K562 (cell line): ENCODE results near the gene ZNF37A. TPM values are rescaled to one million over a fixed set of nuclear protein-coding genes. Genes with fewer than 3 reads are reported as not detected.

Experiments used
- ATAC-seq: fragments of 200-7000 bp; cut with Tn5 transposase; 3 replicates; pipeline ENCODE4 v1.9.1; 2020; ENCODE audit warnings: moderate library complexity
- BruUV-seq: library from RNA; stranded (reverse); fragments of 400-500 nt; replicated peaks from 2 replicates; lab custom pipeline; 2021; lab: Mats Ljungman, UMichigan
- CTCF ChIA-PET: fragments of 300-600 bp; formaldehyde crosslinking; extraction: SDS; loops from one replicate; lab custom pipeline; 2021; ENCODE audit warnings: low intra/inter-chr PET ratio; lab: Yijun Ruan, JAX
- POLR2A ChIA-PET: fragments of 300-600, 350-650 bp; sonication (Branson Sonifier 250); formaldehyde crosslinking; extraction: SDS; loops from one replicate; lab custom pipeline; 2021; ENCODE audit warnings: antibody characterized with exemption, inconsistent platforms; lab: Yijun Ruan, JAX
- DNase-seq, 4 experiments: peaks; one replicate each; pipeline versions ENCODE4 v3.0.0 to v3.0.0-alpha.2; 2011 to 2018; ENCODE audit warnings: low spot score in 3 of 4, mixed read lengths in 3 of 4; ENCODE audit errors: extremely low read depth in 1 of 4
- FAIRE-seq: peaks from 2 replicates; lab custom pipeline; 2011; peaks lifted over from hg19 to GRCh38; lab: Jason Lieb, UNC
- H2AFZ ChIP-seq: 2 replicates; pipeline ENCODE4 v1.6.0; 2011; ENCODE audit warnings: low read depth, low read length, control low read depth, inconsistent platforms
- H3K27ac ChIP-seq: fragments of 200-600 bp; 3 replicates; pipeline ENCODE4 v1.8.0; 2011; ENCODE audit warnings: low read depth, mild to moderate bottlenecking, control low read depth, inconsistent platforms, low read length, moderate library complexity, mixed read lengths; ENCODE audit errors: extremely low read depth
- H3K27me3 ChIP-seq, 2 experiments: fragments of 300-600 bp in 1 of 2; 2 replicates in 1 of 2; 3 replicates in 1 of 2; pipeline versions ENCODE4 v1.6.0 to v1.8.0; 2011; ENCODE audit warnings: inconsistent platforms in 2 of 2, low read length in 2 of 2, mild to moderate bottlenecking in 1 of 2, mixed read lengths in 1 of 2, moderate library complexity in 1 of 2; ENCODE audit not compliant: control insufficient read depth in 2 of 2, insufficient read depth in 2 of 2
- H3K36me3 ChIP-seq: fragments of 300-600 bp; 3 replicates; pipeline ENCODE4 v1.8.0; 2011; ENCODE audit warnings: mild to moderate bottlenecking, low read length, inconsistent platforms; ENCODE audit not compliant: control insufficient read depth, insufficient read depth
- H3K4me1 ChIP-seq, 2 experiments: fragments of 200-600 bp in 1 of 2; replicated peaks in 1 of 2; 2 replicates in 1 of 2; 3 replicates in 1 of 2; pipeline versions ENCODE4 v1.5.1 to v1.8.0; 2011; ENCODE audit warnings: inconsistent platforms in 2 of 2, low read length in 2 of 2, mild to moderate bottlenecking in 1 of 2, mixed read lengths in 1 of 2, moderate library complexity in 1 of 2; ENCODE audit not compliant: control insufficient read depth in 2 of 2, insufficient read depth in 2 of 2
- H3K4me2 ChIP-seq: 2 replicates; pipeline ENCODE4 v1.6.1; 2011; ENCODE audit warnings: low read length, control low read depth, inconsistent platforms, mixed read lengths; ENCODE audit not compliant: insufficient read depth
- H3K4me3 ChIP-seq: fragments of 200-600 bp; sonication (generic), shearing (Covaris generic); 2 replicates; pipeline ENCODE4 v1.5.1; 2016; ENCODE audit warnings: control low read depth, inconsistent platforms
- H3K79me2 ChIP-seq: fragments of 200-600 bp; 3 replicates; pipeline ENCODE4 v1.8.0; 2011; ENCODE audit warnings: low read length, inconsistent platforms; ENCODE audit not compliant: control insufficient read depth, insufficient read depth
- H3K9ac ChIP-seq, 2 experiments: 2 replicates each; pipeline versions ENCODE4 v1.6.0 to v1.6.1; 2011; ENCODE audit warnings: low read depth in 2 of 2, low read length in 2 of 2, control low read depth in 1 of 2, inconsistent platforms in 1 of 2, mild to moderate bottlenecking in 1 of 2, mixed read lengths in 1 of 2; ENCODE audit not compliant: insufficient read depth in 1 of 2
- H3K9me1 ChIP-seq: one replicate; pipeline ENCODE4 v1.6.0; 2011; ENCODE audit warnings: inconsistent platforms, mild to moderate bottlenecking, low read length, moderate library complexity; ENCODE audit not compliant: control insufficient read depth, insufficient read depth
- H3K9me3 ChIP-seq: replicated peaks from 2 replicates; pipeline ENCODE4 v1.5.1; 2011; ENCODE audit warnings: low read depth, low read length, inconsistent platforms; ENCODE audit not compliant: control insufficient read depth, insufficient read depth
- H4K20me1 ChIP-seq: replicated peaks from 2 replicates; pipeline ENCODE4 v1.6.1; 2011; ENCODE audit warnings: low read length, inconsistent platforms, mixed read lengths; ENCODE audit not compliant: control insufficient read depth, insufficient read depth
- ARID1B ChIP-seq: fragments of 450-650 bp; IDR thresholded peaks from 2 replicates; pipeline ENCODE4 v1.6.1; 2016; ENCODE audit warnings: antibody characterized with exemption, mild to moderate bottlenecking, inconsistent platforms
- COPS2 ChIP-seq: fragments of 450-650 bp; conservative IDR thresholded peaks from 2 replicates; pipeline ENCODE4 v1.6.1; 2016; ENCODE audit warnings: mild to moderate bottlenecking, moderate library complexity
- ELF4 ChIP-seq: fragments of 450-650 bp; formaldehyde crosslinking; IDR thresholded peaks from 2 replicates; pipeline ENCODE4 v1.4.0; 2022; ENCODE audit warnings: missing genetic modification characterization
- GATAD2B ChIP-seq: fragments of 450-650 bp; IDR thresholded peaks from 2 replicates; pipeline ENCODE4 v1.6.1; 2017; ENCODE audit warnings: mild to moderate bottlenecking, borderline replicate concordance
- MTF1 ChIP-seq: fragments of 250-450 bp; sonication (Bioruptor Pico); IDR thresholded peaks from 2 replicates; pipeline ENCODE4 v1.9.0; 2021; ENCODE audit warnings: moderate library complexity, mild to moderate bottlenecking, inconsistent platforms, borderline replicate concordance
- NEUROD1 ChIP-seq: fragments of 150-350 bp; IDR thresholded peaks from 2 replicates; pipeline ENCODE4 v1.6.1; 2014; ENCODE audit warnings: borderline replicate concordance, low read length, low read depth; ENCODE audit not compliant: partially characterized antibody
- NFYB ChIP-seq: IDR thresholded peaks from 2 replicates; pipeline ENCODE4 v1.6.1; 2011; ENCODE audit warnings: mild to moderate bottlenecking, moderate library complexity; ENCODE audit not compliant: insufficient read length; ENCODE audit errors: extremely low read depth
- NRF1 ChIP-seq, 2 experiments: fragments of 450-650 bp; IDR thresholded peaks in 1 of 2; conservative IDR thresholded peaks in 1 of 2; 2 replicates each; pipeline ENCODE4 v1.6.1; 2014; ENCODE audit warnings: mild to moderate bottlenecking in 2 of 2
- PHF8 ChIP-seq: fragments of 200-600 bp; sonication (generic); IDR thresholded peaks from 2 replicates; pipeline ENCODE4 v1.6.1; 2012; ENCODE audit warnings: mixed run types, mild to moderate bottlenecking, inconsistent platforms, low read length, moderate library complexity, borderline replicate concordance
- ZBTB8A ChIP-seq: fragments of 450-650 bp; IDR thresholded peaks from 2 replicates; pipeline ENCODE4 v1.6.1; 2018; ENCODE audit warnings: mild to moderate bottlenecking, moderate library complexity; ENCODE audit not compliant: partially characterized antibody
- ZNF134 ChIP-seq: fragments of 250-450 bp; sonication (Bioruptor Pico); conservative IDR thresholded peaks from 2 replicates; pipeline ENCODE4 v1.4.0; 2020
- ZNF184 ChIP-seq: sonication (generic); formaldehyde crosslinking; IDR thresholded peaks from 2 replicates; pipeline ENCODE4 v1.5.0; 2020; ENCODE audit warnings: missing genetic modification reagents
- ZNF696 ChIP-seq: fragments of 250-450 bp; sonication (Bioruptor Pico); conservative IDR thresholded peaks from 2 replicates; pipeline ENCODE4 v1.4.0; 2020; ENCODE audit warnings: mild to moderate bottlenecking, moderate library complexity
- WGBS: fragments of 100-300 bp; shearing (Covaris generic); methylation state at CpG from one replicate; pipeline ENCODE4 v1.1.6; 2016; ENCODE audit warnings: low coverage, mixed read lengths; ENCODE audit not compliant: insufficient coverage; ENCODE audit errors: missing lambda C conversion rate; 5-methylcytosine and 5-hydroxymethylcytosine counted together
- in situ Hi-C: fragments of 300-500 bp; cut with MboI; formaldehyde crosslinking; loops from 4 replicates; pipeline ENCODE4 v1.15.0; 2018; ENCODE audit warnings: inconsistent platforms, mixed read lengths
- intact Hi-C: fragments of 100-400 bp; cut with micrococcal nuclease; formaldehyde crosslinking; loops from 2 replicates; pipeline ENCODE4 v1.14.2; 2022
- polyA plus RNA-seq, 8 experiments: library from polyadenylated mRNA; depleted of rRNA in 4 of 8; stranded (reverse) in 5 of 8; unstranded in 3 of 8; fragments of >200 nt; fragmentation: Nextera tagmentation in 2 of 8; fragmentation: Illumina TruSeq in 1 of 8; extraction: Ambion mirVana in 2 of 8; extraction: Trizol in 1 of 8; gene quantifications; 2 replicates each; pipeline versions ENCODE4 v1.2.1 to v1.2.3, GENCODE V29; 2011 to 2014; ENCODE audit warnings: inconsistent platforms in 1 of 8, missing spikeins in 1 of 8
- total RNA-seq, 7 experiments: library from RNA; depleted of rRNA in 6 of 7; stranded (reverse); fragments of >200 nt in 6 of 7; fragmentation: Illumina TruSeq in 2 of 7; extraction: Trizol in 2 of 7; gene quantifications; 2 replicates each; pipeline versions ENCODE4 v1.2.1 to v1.2.3, GENCODE V29; 2011 to 2021; ENCODE audit warnings: low replicate concordance in 1 of 7
- TF ChIP-seq, protein P1 (sequence below): sonication (generic); formaldehyde crosslinking; IDR thresholded peaks from 2 replicates; pipeline ENCODE4 v1.8.1; 2023; ENCODE audit warnings: mild to moderate bottlenecking, missing genetic modification reagents
- TF ChIP-seq, protein P2 (sequence below): sonication (generic); formaldehyde crosslinking; IDR thresholded peaks from 2 replicates; pipeline ENCODE4 v1.8.0; 2023; ENCODE audit warnings: mild to moderate bottlenecking, missing genetic modification reagents

The ZNF37A gene
- total and polyA plus RNA-seq, 9 of the 15 experiments (the other 6 are each of a cell fraction or from before 2014, with no cell fraction given), result 4.1 to 21.6 (median 16.4) TPM

DNA sequence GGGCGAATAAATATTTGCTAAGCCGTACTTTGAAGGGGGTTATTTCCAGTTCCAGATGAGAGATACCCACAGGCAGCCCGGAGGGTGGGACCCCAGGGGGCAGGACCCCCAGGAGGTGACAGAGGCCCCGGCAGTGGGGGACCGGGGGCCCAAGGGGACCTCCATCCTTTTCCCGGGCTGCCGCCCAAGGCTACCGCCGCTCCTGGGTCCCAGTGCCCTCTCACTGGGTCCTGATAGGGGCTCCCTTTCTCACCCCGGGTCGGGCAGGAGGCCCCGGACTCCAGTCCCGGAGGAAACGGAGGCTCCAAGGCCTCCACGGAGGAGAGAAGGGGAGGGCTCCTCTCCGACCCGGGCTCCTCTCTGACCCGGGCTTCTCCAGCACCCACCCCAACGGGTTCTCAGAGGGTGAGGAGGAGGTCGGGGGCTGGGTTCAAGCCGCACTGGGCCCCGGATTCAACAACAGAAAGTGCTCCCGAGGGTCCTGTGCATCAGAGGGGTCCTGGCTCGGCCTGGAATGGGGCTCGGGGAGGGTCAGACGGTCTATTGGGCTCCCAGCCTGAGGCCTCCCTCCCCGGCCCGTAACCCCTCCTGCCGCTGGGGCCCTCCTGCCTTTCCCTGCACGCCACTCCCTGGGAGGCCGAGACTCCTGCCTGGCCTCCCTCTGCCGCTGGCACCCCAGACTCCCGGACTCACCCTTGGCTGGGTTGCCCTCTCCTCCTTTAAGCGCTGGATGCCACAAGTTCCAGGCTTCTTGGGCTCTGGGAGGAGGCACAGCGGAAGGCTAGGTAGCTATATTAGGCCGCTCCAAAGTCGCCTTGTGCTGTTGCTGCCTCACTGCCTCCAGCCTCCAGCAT, 62.5 kb downstream of the ZNF37A start:
- intact Hi-C loops (no loop called here), in situ Hi-C loops (no loop called here)
- H3K9me3 ChIP-seq, result no peaks in the 10 kb centered on the region
- no peak overlapping the region for H3K4me3 ChIP-seq
- no peaks in the 10 kb centered on the region for H3K27me3 ChIP-seq
- H3K4me1 ChIP-seq, result no peaks in the 10 kb centered on the region; a peak in 2 of 5 replicates
- 1% methylated on average over 22 of the region's 37 CpGs for WGBS
- no peak overlapping the region for H3K27ac ChIP-seq
- DNase-seq (no peak), ATAC-seq (no peak), FAIRE-seq (no peak)
- no peaks in the 10 kb centered on the region for H3K9me1 ChIP-seq
- no peaks in the 10 kb centered on the region for H3K79me2 ChIP-seq
- H4K20me1 ChIP-seq, result no peaks in the 10 kb centered on the region
- CTCF ChIA-PET, result no interaction called here
- H3K4me2 ChIP-seq, result no peak overlapping the region
- BruUV-seq, result no TSS peak
- H3K9ac ChIP-seq, result no peak overlapping the region
- no peak overlapping the region for H2AFZ ChIP-seq
- TF ChIP-seq ZNF696 (no peak), ZNF184 (no peak), ZNF134 (CRISPR knock-in tag) (no peak), PHF8 (no peak), ARID1B (no peak), MTF1 (CRISPR knock-in tag) (no peak), NEUROD1 (no peak), GATAD2B (no peak), COPS2 (no peak), NRF1 (conservative IDR thresholded peaks at IDR 0.05 in 1 of 2, IDR thresholded peaks at IDR 0.05 in 1 of 2) (no peak), ZBTB8A (no peak), ELF4 (no peak), NFYB (no peak)
- TF ChIP-seq, protein P1, sequence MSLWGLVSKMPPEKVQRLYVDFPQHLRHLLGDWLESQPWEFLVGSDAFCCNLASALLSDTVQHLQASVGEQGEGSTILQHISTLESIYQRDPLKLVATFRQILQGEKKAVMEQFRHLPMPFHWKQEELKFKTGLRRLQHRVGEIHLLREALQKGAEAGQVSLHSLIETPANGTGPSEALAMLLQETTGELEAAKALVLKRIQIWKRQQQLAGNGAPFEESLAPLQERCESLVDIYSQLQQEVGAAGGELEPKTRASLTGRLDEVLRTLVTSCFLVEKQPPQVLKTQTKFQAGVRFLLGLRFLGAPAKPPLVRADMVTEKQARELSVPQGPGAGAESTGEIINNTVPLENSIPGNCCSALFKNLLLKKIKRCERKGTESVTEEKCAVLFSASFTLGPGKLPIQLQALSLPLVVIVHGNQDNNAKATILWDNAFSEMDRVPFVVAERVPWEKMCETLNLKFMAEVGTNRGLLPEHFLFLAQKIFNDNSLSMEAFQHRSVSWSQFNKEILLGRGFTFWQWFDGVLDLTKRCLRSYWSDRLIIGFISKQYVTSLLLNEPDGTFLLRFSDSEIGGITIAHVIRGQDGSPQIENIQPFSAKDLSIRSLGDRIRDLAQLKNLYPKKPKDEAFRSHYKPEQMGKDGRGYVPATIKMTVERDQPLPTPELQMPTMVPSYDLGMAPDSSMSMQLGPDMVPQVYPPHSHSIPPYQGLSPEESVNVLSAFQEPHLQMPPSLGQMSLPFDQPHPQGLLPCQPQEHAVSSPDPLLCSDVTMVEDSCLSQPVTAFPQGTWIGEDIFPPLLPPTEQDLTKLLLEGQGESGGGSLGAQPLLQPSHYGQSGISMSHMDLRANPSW (CRISPR knock-in tag), result no peak
- TF ChIP-seq, protein P2, sequence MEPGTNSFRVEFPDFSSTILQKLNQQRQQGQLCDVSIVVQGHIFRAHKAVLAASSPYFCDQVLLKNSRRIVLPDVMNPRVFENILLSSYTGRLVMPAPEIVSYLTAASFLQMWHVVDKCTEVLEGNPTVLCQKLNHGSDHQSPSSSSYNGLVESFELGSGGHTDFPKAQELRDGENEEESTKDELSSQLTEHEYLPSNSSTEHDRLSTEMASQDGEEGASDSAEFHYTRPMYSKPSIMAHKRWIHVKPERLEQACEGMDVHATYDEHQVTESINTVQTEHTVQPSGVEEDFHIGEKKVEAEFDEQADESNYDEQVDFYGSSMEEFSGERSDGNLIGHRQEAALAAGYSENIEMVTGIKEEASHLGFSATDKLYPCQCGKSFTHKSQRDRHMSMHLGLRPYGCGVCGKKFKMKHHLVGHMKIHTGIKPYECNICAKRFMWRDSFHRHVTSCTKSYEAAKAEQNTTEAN, result no peak
- H3K36me3 ChIP-seq, result no peaks in the 10 kb centered on the region
- POLR2A ChIA-PET, result no interaction called here
